KOPT-K1 (cell line): ENCODE data around the gene TBC1D7.

Experiments
- H3K27ac ChIP-seq: fragments of 200-600 bp; sonication (generic); 2 replicates; pipeline ENCODE4 v1.5.1; 2016; ENCODE audit warnings: antibody characterized with exemption, mild to moderate bottlenecking, low read depth, low read length; ENCODE audit not compliant: poor library complexity, severe bottlenecking
- H3K36me3 ChIP-seq: fragments of 200-600 bp; sonication (generic); 2 replicates; pipeline ENCODE4 v1.5.1; 2017; ENCODE audit warnings: antibody characterized with exemption, mild to moderate bottlenecking, low read length, moderate library complexity; ENCODE audit not compliant: insufficient read depth
- H3K9me3 ChIP-seq: fragments of 200-600 bp; sonication (generic); 2 replicates; pipeline ENCODE4 v1.5.1; 2017; ENCODE audit warnings: antibody characterized with exemption, low read length, mild to moderate bottlenecking; ENCODE audit not compliant: insufficient read depth, poor library complexity, severe bottlenecking

TBC1D7 gene

DNA sequence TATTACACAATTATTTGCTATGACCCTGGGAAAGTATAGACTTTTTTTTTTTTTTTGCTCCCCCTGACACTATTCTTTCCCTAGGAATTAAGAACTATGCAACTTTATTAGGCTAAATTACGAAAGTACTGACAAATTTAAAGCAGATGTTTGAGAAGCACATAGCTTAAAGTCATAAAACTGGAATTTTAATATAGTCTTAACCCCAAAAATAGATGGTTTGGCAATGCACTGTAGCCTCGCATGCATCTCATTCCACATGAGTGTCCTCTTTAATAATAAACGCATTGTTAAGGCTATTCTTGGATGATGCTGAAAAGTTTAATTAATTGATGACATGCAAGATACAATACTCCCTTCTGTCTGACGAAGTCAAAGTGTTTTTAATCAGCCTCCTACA, 49.3 kb downstream of the TBC1D7 start:
- Histone ChIP-seq H3K36me3 (no peaks in the 10 kb centered on the region), H3K9me3 (no peaks in the 10 kb centered on the region), H3K27ac (no peak overlapping the region)

DNA sequence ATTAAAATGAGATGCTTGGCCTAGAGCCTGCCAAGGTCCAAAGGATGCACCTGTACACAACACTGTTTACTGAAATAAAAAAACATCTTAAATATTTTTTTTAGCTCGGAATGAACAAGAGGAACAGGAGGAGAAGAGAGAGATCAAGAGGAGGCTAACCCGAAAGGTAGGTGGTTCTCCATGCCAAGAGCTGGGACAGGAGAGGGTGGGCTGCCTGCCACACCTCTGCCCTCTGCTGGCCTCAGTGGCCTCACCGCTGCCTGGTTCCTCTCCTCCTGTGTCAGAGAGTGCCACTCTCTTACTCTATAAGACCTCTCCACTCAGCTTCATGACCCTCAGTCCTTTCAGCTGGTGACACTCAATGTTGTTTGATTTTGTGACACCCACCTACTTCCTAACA, 50.2 kb downstream of the TBC1D7 start:
- H3K9me3 ChIP-seq = no peaks in the 10 kb centered on the region
- no peaks in the 10 kb centered on the region for H3K36me3 ChIP-seq
- H3K27ac ChIP-seq = no peak overlapping the region

- no peaks in the 10 kb centered on the region for H3K36me3 ChIP-seq
- H3K9me3 ChIP-seq = no peaks in the 10 kb centered on the region
- no peak overlapping the region for H3K27ac ChIP-seq
Measured at GRCh38 chr6:13277231-13277630, 51.1 kb downstream of the TBC1D7 start.

GRCh38 chr6:13275435-13275989, 52.8 kb downstream of the TBC1D7 start:
- no peaks in the 10 kb centered on the region for H3K9me3 ChIP-seq
- H3K36me3 ChIP-seq = no peaks in the 10 kb centered on the region
- H3K27ac ChIP-seq = no peak overlapping the region

GRCh38 chr6:13274707-13275434, 53.5 kb downstream of the TBC1D7 start:
- Histone ChIP-seq H3K27ac (no peak overlapping the region), H3K9me3 (no peaks in the 10 kb centered on the region), H3K36me3 (no peaks in the 10 kb centered on the region)

DNA sequence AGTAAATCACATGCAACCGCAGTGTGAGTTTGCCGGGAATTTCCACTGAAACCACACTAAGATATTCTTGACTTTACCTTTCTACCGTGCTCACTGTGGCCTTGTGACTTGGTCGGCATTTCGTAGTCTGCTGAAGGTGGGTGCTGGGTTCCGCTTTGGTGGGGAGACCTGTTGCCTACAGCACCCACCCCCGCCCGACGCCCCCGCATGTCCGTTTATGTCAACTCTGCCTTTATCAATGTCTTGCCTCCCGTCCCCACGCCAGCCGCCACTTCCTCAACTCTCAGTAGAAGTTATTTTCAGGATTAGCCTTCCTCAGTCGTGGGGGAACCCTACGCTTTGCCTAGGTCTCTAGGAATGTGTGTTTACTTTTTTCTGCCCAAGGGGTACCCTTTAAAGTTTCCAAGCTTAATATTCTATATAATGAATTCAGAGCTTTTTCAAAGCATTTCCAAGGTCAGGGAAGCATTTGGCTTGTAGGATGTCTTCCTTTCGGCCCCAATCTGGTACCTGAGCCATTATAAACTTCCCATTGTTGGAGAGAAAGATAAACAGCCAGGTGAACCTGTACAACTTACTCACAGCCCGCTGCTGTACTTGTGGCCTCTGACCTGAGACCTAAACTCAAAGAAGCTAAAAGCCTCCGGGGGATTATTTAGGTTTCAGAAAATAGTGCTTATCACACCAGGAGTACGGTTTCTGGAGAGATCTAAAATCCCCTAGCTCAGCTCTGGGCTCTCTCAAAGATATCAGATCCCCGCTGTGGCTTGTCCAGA, 54.2 kb downstream of the TBC1D7 start:
- Histone ChIP-seq H3K36me3 (no peaks in the 10 kb centered on the region), H3K27ac (no peak overlapping the region), H3K9me3 (no peaks in the 10 kb centered on the region)

DNA sequence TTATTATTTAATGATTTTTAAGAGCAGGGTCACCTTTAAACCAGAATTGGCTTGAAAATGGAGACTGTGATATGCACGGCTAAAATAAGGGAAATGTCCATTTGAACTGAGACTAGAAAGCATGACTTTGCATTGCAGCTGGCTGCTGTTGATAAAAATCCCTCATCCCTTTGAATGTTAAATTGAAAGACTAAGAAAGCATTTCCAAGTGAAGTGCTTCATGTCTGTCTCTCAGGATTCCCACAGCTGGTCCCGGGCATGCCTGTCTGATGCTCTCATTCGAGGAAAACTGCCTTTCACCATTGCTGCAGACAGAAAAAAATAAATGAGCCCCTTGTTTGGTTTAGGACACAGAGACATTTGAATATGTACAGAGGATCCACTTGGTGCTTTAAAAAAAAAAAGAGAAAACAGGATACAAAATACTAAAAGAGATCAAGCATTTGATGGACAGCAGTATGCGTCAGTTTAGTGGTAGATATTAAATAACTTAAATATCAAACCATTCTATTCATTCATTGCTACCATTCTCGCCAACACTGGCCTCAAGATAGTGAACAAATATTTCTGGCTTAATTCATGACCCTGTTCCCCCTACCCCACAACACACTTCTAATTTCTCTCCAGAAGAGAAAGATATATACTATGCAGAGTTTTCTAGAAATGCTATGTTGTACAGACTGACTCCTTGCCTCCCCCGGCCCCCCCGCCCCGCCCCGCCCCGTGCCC, 55.0 kb downstream of the TBC1D7 start:
- Histone ChIP-seq H3K9me3 (no peaks in the 10 kb centered on the region), H3K27ac (no peak overlapping the region), H3K36me3 (no peaks in the 10 kb centered on the region)

- H3K36me3 ChIP-seq = no peaks in the 10 kb centered on the region
- H3K9me3 ChIP-seq = no peaks in the 10 kb centered on the region
- H3K27ac ChIP-seq = no peak overlapping the region
Measured at GRCh38 chr6:13272131-13273046, 55.9 kb downstream of the TBC1D7 start.

- Histone ChIP-seq H3K36me3 (no peaks in the 10 kb centered on the region), H3K9me3 (no peaks in the 10 kb centered on the region), H3K27ac (no peak overlapping the region)
Measured at GRCh38 chr6:13268913-13269518, 59.3 kb downstream of the TBC1D7 start.

DNA sequence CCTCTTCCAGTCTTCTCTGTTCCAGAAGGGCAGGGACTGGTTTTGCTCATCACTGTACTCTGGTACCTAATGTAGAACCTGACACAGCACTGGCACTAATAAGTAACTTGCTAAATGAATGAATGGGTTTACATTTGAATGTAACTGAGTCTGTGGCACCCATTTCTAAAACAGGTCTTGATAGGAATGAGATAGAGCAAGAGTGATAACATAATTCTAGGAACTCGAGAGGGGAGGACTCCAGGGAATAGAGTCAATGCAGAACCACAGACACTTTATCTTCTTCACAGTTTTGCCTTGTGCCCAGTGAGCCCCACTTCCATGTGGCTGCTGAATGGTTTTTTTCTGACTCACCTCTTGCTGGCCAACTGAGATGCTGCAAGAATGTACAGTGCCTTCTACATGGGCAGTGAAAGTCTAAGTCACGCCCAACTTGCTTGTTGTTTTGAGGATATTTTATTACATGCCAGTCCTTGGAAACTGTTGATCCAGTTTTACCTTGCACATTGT, 61.1 kb downstream of the TBC1D7 start:
- Histone ChIP-seq H3K27ac (no peak overlapping the region), H3K36me3 (no peaks in the 10 kb centered on the region), H3K9me3 (no peaks in the 10 kb centered on the region)

DNA sequence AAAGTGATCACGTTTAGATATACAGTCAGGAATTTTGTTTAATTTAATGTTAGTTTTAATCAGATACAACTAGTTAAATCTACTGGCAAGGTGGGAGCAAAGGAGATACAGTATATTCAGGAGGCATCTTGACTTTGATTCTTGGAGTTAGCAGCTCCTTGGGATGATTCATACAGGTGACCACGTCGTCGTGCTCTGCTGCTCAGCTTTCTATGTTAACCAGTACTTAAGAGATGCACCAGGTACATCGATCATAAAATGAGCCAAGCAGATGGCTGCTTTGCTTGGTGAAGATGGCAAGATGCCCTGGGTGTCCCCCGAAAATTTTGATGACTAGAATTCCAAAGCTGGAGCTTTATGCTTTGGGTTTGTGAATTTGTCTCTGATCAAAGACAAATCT, 64.7 kb downstream of the TBC1D7 start:
- no peak overlapping the region for H3K27ac ChIP-seq
- H3K9me3 ChIP-seq = no peaks in the 10 kb centered on the region
- no peaks in the 10 kb centered on the region for H3K36me3 ChIP-seq

DNA sequence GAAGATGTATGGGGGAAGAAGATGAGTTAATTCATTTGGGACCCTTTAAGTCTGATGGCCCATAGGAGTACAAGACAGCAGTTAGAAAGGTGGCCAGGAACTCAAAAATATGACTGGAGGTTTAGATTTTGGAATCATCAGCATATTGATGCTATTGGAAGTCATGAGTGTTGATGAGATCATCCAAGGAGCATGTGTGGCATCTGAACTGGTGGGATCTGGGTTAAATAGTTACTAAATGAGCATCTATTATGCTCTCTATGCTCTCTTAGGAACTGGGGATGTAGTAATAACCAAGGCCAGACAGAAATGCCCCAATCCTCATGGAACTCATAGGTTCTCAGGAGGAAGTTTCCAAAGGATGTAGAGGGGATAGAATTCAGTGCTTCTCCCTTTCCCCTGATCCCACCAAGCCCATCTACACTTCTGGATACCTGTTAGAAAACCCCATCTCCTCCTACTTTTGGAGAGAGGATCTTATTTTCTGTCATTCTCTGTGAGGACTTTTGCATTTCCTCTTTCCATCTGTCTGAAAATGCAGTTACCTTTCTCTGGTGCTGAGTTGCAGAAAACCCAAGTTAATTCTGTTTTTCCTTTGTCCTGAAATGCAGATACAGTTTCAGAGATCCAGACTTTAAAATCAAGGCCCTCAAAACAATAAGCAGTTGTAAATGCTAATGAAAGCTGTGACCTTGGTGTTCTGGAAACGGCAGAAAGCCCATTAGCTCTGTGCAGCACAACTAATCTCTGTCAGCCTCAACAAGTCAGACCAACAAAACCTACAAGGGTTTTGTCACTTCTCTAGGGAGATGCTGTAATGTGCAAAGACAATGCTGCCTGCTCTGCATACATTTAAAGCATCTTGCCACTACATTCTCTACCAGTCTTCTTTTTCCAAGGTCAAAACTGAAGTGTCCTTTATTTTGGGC, 65.8 kb downstream of the TBC1D7 start:
- no peak overlapping the region for H3K27ac ChIP-seq

GRCh38 chr6:13261464-13261994, 66.8 kb downstream of the TBC1D7 start:
- Histone ChIP-seq H3K27ac (no peak overlapping the region), H3K9me3 (no peaks in the 10 kb centered on the region), H3K36me3 (no peaks in the 10 kb centered on the region)

More for the DNA sequence above, 65.8 kb downstream of the TBC1D7 start:
- Histone ChIP-seq H3K36me3 (no peaks in the 10 kb centered on the region), H3K9me3 (no peaks in the 10 kb centered on the region)
